Measurements from ENCODE around the gene KIF1A. TPM values are rescaled to one million over a fixed set of nuclear protein-coding genes. Genes with fewer than 3 reads are reported as not detected.

KIF1A gene
- total and polyA plus RNA-seq, 2 of the 13 experiments (the other 11 are each of a cell fraction or from before 2014, with no cell fraction given) = 0.01 TPM; not detected in 1

GRCh38 chr2:240792629-240793312 lies 27.2 kb downstream of the KIF1A start:
- no TSS peak for BruUV-seq (replicated peaks)
- H2AFZ ChIP-seq (ENCODE audit: low read length) = no peak overlapping the region
- ATAC-seq (no peak), DNase-seq (ENCODE audit: low spot score) (no peak), FAIRE-seq (no peak)
- ChIA-PET POLR2A (no interaction called here), CTCF (ENCODE audit: low intra/inter-chr PET ratio, low total read pairs) (no interaction called here)
- H3K4me1 ChIP-seq (ENCODE audit: insufficient read depth, low read length) = peaks cover 19% of the 10 kb centered on the region
- H3K4me3 ChIP-seq (replicated peaks in 1 of 3; ENCODE audit: insufficient read depth in 1 of 3, low read depth in 2 of 3, low read length in 3 of 3) = no peak overlapping the region
- H3K4me2 ChIP-seq (ENCODE audit: low read depth, low read length) = no peak overlapping the region
- H3K79me2 ChIP-seq (ENCODE audit: insufficient read depth, low read length) = no peaks in the 10 kb centered on the region
- in situ Hi-C loops (cut with HindIII; ENCODE audit: extremely low pct_ligation_motif_present, low pct_unique_long_range_greater_than_20kb) = no loop called here
- H3K9ac ChIP-seq (ENCODE audit: insufficient read depth, low read depth, low read length) = no peak overlapping the region
- TF ChIP-seq ARID3A (IDR thresholded peaks at IDR 0.05; ENCODE audit: low read depth, low read length) (no peak), RBAK (CRISPR knock-in tag; IDR thresholded peaks at IDR 0.05) (no peak), ZNF20 (CRISPR knock-in tag; IDR thresholded peaks at IDR 0.05) (no peak), NFE2L1 (CRISPR knock-in tag; IDR thresholded peaks at IDR 0.05; ENCODE audit: borderline replicate concordance) (no peak), ZBTB46 (CRISPR knock-in tag; IDR thresholded peaks at IDR 0.05; ENCODE audit: borderline replicate concordance) (no peak)
- no peaks in the 10 kb centered on the region for H3K36me3 ChIP-seq (replicated peaks in 1 of 2; ENCODE audit: control insufficient read depth in 1 of 2, insufficient read depth in 2 of 2, low read length in 2 of 2)
- no peak overlapping the region for H3K27ac ChIP-seq (ENCODE audit: extremely low read length, insufficient read depth, low read length)
- peaks cover 28 to 88% of the 10 kb centered on the region in 2 experiments for H3K27me3 ChIP-seq (ENCODE audit: control insufficient read depth in 1 of 2, insufficient read depth in 2 of 2, low read length in 2 of 2)
- no peaks in the 10 kb centered on the region for H3K9me3 ChIP-seq (ENCODE audit: low read length)
- H4K20me1 ChIP-seq (ENCODE audit: insufficient read depth, low read length) = no peaks in the 10 kb centered on the region; the same call in 1 of the 2 replicates
- 18% methylated on average over 17 of the region's 19 CpGs for WGBS (ENCODE audit: low lambda C conversion rate)
- intact Hi-C loops (cut with micrococcal nuclease; ENCODE audit: unreplicated experiment) = no loop called here
